Smooth muscle cell (in vitro differentiated cells): ENCODE data around the gene GSTA4. TPM values are rescaled to one million over a fixed set of nuclear protein-coding genes. Genes with fewer than 3 reads are reported as not detected.

Experiments
- DNase-seq: peaks from one replicate; lab custom pipeline; 2025; ENCODE audit not compliant: unreplicated experiment; lab: John Stamatoyannopoulos, UW
- H2AFZ ChIP-seq: fragments of 200-600 bp; sonication (generic); 2 replicates; pipeline ENCODE4 v1.6.0; 2016; ENCODE audit warnings: antibody characterized with exemption, low read depth, mild to moderate bottlenecking
- H3F3A ChIP-seq: fragments of 200-600 bp; sonication (generic); 2 replicates; pipeline ENCODE4 v1.6.0; 2017; ENCODE audit warnings: antibody characterized with exemption, low read depth
- H3K27ac ChIP-seq: fragments of 200-600 bp; sonication (generic); 2 replicates; pipeline ENCODE4 v1.5.1; 2016; ENCODE audit warnings: low read depth, mild to moderate bottlenecking
- H3K27me3 ChIP-seq: fragments of 200-600 bp; sonication (generic); 2 replicates; pipeline ENCODE4 v1.6.1; 2016; ENCODE audit warnings: low read depth, mild to moderate bottlenecking
- H3K36me3 ChIP-seq: fragments of 200-600 bp; sonication (generic); 2 replicates; pipeline ENCODE4 v1.5.1; 2016; ENCODE audit warnings: low read depth
- H3K4me1 ChIP-seq: fragments of 200-600 bp; sonication (generic); 2 replicates; pipeline ENCODE4 v1.5.1; 2016; ENCODE audit warnings: low read depth
- H3K4me2 ChIP-seq: fragments of 200-600 bp; sonication (generic); 2 replicates; pipeline ENCODE4 v1.6.0; 2016; ENCODE audit warnings: mild to moderate bottlenecking
- H3K4me3 ChIP-seq: fragments of 200-600 bp; sonication (generic); 2 replicates; pipeline ENCODE4 v1.5.1; 2016; ENCODE audit warnings: mild to moderate bottlenecking
- H3K79me2 ChIP-seq: fragments of 200-600 bp; sonication (generic); 2 replicates; pipeline ENCODE4 v1.6.0; 2016; ENCODE audit warnings: low read depth, mild to moderate bottlenecking
- H3K9ac ChIP-seq: fragments of 200-600 bp; sonication (generic); 2 replicates; pipeline ENCODE4 v1.6.0; 2016; ENCODE audit warnings: low read depth
- H3K9me3 ChIP-seq: fragments of 200-600 bp; sonication (generic); replicated peaks from 2 replicates; pipeline ENCODE4 v1.5.1; 2016; ENCODE audit warnings: low read depth
- H4K20me1 ChIP-seq: fragments of 200-600 bp; sonication (generic); 2 replicates; pipeline ENCODE4 v1.6.0; 2016; ENCODE audit warnings: low read depth
- CTCF ChIP-seq: fragments of 200-600 bp; sonication (generic); IDR thresholded peaks from 2 replicates; pipeline ENCODE4 v1.5.1; 2017; ENCODE audit warnings: borderline replicate concordance, mild to moderate bottlenecking, antibody characterized with exemption; ENCODE audit not compliant: insufficient read depth, poor library complexity, severe bottlenecking
- WGBS: methylation state at CpG from one replicate; pipeline ENCODE4 v1.1.7; 2016; ENCODE audit warnings: low lambda C conversion rate; 5-methylcytosine and 5-hydroxymethylcytosine counted together
- polyA plus RNA-seq: library from polyadenylated mRNA; unstranded; fragments of >200 nt; fragmentation: Nextera tagmentation; extraction: Ambion mirVana; gene quantifications from 2 replicates; pipeline ENCODE4 v1.2.1, GENCODE V29; 2016
- total RNA-seq: library from RNA; depleted of rRNA; stranded (reverse); fragments of >200 nt; gene quantifications from 2 replicates; pipeline ENCODE4 v1.2.3, GENCODE V29; 2014

Gene GSTA4
- total and polyA plus RNA-seq, 2 experiments from 2014 or later = 60.2 to 62.6 TPM

- H3K79me2 ChIP-seq = peaks cover 13% of the 10 kb centered on the region
- no peak for DNase-seq
- no peaks in the 10 kb centered on the region for H3K36me3 ChIP-seq
- no peaks in the 10 kb centered on the region for H3K27me3 ChIP-seq
- no peaks in the 10 kb centered on the region for H3K9me3 ChIP-seq
- H4K20me1 ChIP-seq = no peaks in the 10 kb centered on the region
- peak overlapping the region; percentile 77 for H3K4me2 ChIP-seq
- H3K9ac ChIP-seq = peak overlapping the region; percentile 55
- no peak for TF ChIP-seq CTCF
- H2AFZ ChIP-seq = no peak overlapping the region
- peaks cover 12% of the 10 kb centered on the region for H3F3A ChIP-seq
- peak overlapping the region; percentile 18 for H3K4me3 ChIP-seq
- peaks cover 42% of the 10 kb centered on the region for H3K4me1 ChIP-seq
- peak overlapping the region; percentile 96 for H3K27ac ChIP-seq
Observed at GRCh38 chr6:53043581-53043980, 48.5 kb upstream of the GSTA4 start.

- no peaks in the 10 kb centered on the region for H3K27me3 ChIP-seq
- H3K4me1 ChIP-seq = peaks cover 42% of the 10 kb centered on the region
- peak overlapping the region; percentile 55 for H3K9ac ChIP-seq
- peak overlapping the region; percentile 96 for H3K27ac ChIP-seq
- H3K9me3 ChIP-seq = no peaks in the 10 kb centered on the region
- no peak overlapping the region for H3K4me3 ChIP-seq
- peak overlapping the region; percentile 77 for H3K4me2 ChIP-seq
- no peaks in the 10 kb centered on the region for H3K36me3 ChIP-seq
- H4K20me1 ChIP-seq = no peaks in the 10 kb centered on the region
- peaks cover 12% of the 10 kb centered on the region for H3K79me2 ChIP-seq
- no peak for DNase-seq
- 8% methylated on average over 4 of the region's 4 CpGs for WGBS
- TF ChIP-seq CTCF = no peak
- no peak overlapping the region for H2AFZ ChIP-seq
- H3F3A ChIP-seq = peaks cover 12% of the 10 kb centered on the region
Observed at GRCh38 chr6:53042112-53042511, 47.0 kb upstream of the GSTA4 start.

- TF ChIP-seq CTCF = no peak
- H3K4me3 ChIP-seq = no peak overlapping the region
Observed at GRCh38 chr6:53041356-53041755, 46.3 kb upstream of the GSTA4 start.

GRCh38 chr6:53038596-53038995 lies 43.5 kb upstream of the GSTA4 start:
- Histone ChIP-seq H3K27ac (no peak overlapping the region), H3K79me2 (no peaks in the 10 kb centered on the region), H3F3A (peaks cover 10% of the 10 kb centered on the region), H4K20me1 (no peaks in the 10 kb centered on the region), H3K4me2 (no peak overlapping the region), H2AFZ (no peak overlapping the region), H3K4me3 (no peak overlapping the region), H3K4me1 (peaks cover 27% of the 10 kb centered on the region), H3K9ac (no peak overlapping the region), H3K27me3 (no peaks in the 10 kb centered on the region), H3K9me3 (no peaks in the 10 kb centered on the region), H3K36me3 (no peaks in the 10 kb centered on the region)
- no peak for TF ChIP-seq CTCF
- DNase-seq = no peak

More at GRCh38 chr6:53041356-53041755, 46.3 kb upstream of the GSTA4 start:
- Histone ChIP-seq H2AFZ (no peak overlapping the region), H4K20me1 (no peaks in the 10 kb centered on the region), H3K79me2 (peaks cover 4% of the 10 kb centered on the region), H3K4me2 (peak overlapping the region; percentile 77), H3K27ac (peak overlapping the region; percentile 96), H3K27me3 (no peaks in the 10 kb centered on the region), H3F3A (peaks cover 12% of the 10 kb centered on the region), H3K9me3 (no peaks in the 10 kb centered on the region), H3K36me3 (no peaks in the 10 kb centered on the region), H3K9ac (peak overlapping the region; percentile 55), H3K4me1 (peaks cover 42% of the 10 kb centered on the region)
- 57% methylated on average over 4 of the region's 4 CpGs for WGBS
- DNase-seq = no peak
